Ishikawa (cell line): Measurements from ENCODE around the gene SPON1.

ENCODE experiments used
- CEBPB ChIP-seq: IDR thresholded peaks from 2 replicates; pipeline ENCODE4 v1.6.1; 2012
- CREB1 ChIP-seq: IDR thresholded peaks from 2 replicates; pipeline ENCODE4 v1.6.1; 2012; ENCODE audit warnings: low read depth
- EGR1 ChIP-seq: IDR thresholded peaks from 2 replicates; pipeline ENCODE4 v1.6.1; 2012
- EP300 ChIP-seq: IDR thresholded peaks from 2 replicates; pipeline ENCODE4 v1.6.1; 2012; ENCODE audit warnings: borderline replicate concordance
- FOXM1 ChIP-seq: IDR thresholded peaks from 2 replicates; pipeline ENCODE4 v1.6.1; 2012; ENCODE audit warnings: low read depth, borderline replicate concordance
- NFIC ChIP-seq: IDR thresholded peaks from 2 replicates; pipeline ENCODE4 v1.6.1; 2012
- RAD21 ChIP-seq: IDR thresholded peaks from 2 replicates; pipeline ENCODE4 v1.6.1; 2012; ENCODE audit warnings: low read depth
- TAF1 ChIP-seq: IDR thresholded peaks from 2 replicates; pipeline ENCODE4 v1.6.1; 2012; ENCODE audit warnings: low read depth, mild to moderate bottlenecking
- TCF12 ChIP-seq: IDR thresholded peaks from 2 replicates; pipeline ENCODE4 v1.6.1; 2012; ENCODE audit warnings: low read depth
- TEAD4 ChIP-seq: IDR thresholded peaks from 2 replicates; pipeline ENCODE4 v1.6.1; 2012
- YY1 ChIP-seq: IDR thresholded peaks from 2 replicates; pipeline ENCODE4 v1.6.1; 2012; ENCODE audit warnings: low read depth
- ZBTB7A ChIP-seq: IDR thresholded peaks from 2 replicates; pipeline ENCODE4 v1.6.1; 2012; ENCODE audit warnings: low read depth
- TF ChIP-seq, protein P1 (sequence below): IDR thresholded peaks from 2 replicates; pipeline ENCODE4 v1.6.1; 2012
- TF ChIP-seq, protein P2 (sequence below): IDR thresholded peaks from 2 replicates; pipeline ENCODE4 v1.6.1; 2012
- TF ChIP-seq, protein P3 (sequence below): IDR thresholded peaks from 2 replicates; pipeline ENCODE4 v1.6.1; 2012; ENCODE audit warnings: low read depth, mild to moderate bottlenecking

SPON1 gene

DNA sequence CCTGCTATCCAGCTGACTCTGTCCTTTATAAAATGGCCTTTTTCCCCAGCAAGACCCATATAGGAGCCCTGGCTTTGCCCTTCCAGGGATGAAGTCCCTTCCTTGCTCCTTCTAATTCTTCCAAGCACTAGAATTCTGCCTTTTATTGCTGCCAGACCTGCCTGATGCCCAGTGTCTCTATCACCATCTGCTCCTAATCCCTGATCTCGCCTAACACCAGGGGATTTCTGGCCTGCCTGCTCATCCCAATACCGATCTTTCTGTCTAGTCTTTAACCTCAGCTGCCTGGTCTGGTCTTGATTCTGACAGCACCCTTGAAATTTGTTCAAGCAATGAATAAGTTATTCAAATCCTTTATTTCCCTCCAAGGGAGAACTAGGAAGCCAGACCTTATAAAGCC, 150.2 kb downstream of the SPON1 start:
- TF ChIP-seq YY1 = no peak
- TF ChIP-seq RAD21 = no peak
- TF ChIP-seq, protein P1, sequence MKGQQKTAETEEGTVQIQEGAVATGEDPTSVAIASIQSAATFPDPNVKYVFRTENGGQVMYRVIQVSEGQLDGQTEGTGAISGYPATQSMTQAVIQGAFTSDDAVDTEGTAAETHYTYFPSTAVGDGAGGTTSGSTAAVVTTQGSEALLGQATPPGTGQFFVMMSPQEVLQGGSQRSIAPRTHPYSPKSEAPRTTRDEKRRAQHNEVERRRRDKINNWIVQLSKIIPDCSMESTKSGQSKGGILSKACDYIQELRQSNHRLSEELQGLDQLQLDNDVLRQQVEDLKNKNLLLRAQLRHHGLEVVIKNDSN = no peak
- TF ChIP-seq NFIC = no peak
- no peak for TF ChIP-seq ZBTB7A
- no peak for TF ChIP-seq EGR1
- TF ChIP-seq TEAD4 = no peak
- TF ChIP-seq, protein P2, sequence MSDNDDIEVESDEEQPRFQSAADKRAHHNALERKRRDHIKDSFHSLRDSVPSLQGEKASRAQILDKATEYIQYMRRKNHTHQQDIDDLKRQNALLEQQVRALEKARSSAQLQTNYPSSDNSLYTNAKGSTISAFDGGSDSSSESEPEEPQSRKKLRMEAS = no peak
- no peak for TF ChIP-seq CEBPB
- no peak for TF ChIP-seq FOXM1
- TF ChIP-seq, protein P3, sequence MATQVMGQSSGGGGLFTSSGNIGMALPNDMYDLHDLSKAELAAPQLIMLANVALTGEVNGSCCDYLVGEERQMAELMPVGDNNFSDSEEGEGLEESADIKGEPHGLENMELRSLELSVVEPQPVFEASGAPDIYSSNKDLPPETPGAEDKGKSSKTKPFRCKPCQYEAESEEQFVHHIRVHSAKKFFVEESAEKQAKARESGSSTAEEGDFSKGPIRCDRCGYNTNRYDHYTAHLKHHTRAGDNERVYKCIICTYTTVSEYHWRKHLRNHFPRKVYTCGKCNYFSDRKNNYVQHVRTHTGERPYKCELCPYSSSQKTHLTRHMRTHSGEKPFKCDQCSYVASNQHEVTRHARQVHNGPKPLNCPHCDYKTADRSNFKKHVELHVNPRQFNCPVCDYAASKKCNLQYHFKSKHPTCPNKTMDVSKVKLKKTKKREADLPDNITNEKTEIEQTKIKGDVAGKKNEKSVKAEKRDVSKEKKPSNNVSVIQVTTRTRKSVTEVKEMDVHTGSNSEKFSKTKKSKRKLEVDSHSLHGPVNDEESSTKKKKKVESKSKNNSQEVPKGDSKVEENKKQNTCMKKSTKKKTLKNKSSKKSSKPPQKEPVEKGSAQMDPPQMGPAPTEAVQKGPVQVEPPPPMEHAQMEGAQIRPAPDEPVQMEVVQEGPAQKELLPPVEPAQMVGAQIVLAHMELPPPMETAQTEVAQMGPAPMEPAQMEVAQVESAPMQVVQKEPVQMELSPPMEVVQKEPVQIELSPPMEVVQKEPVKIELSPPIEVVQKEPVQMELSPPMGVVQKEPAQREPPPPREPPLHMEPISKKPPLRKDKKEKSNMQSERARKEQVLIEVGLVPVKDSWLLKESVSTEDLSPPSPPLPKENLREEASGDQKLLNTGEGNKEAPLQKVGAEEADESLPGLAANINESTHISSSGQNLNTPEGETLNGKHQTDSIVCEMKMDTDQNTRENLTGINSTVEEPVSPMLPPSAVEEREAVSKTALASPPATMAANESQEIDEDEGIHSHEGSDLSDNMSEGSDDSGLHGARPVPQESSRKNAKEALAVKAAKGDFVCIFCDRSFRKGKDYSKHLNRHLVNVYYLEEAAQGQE = no peak
- no peak for TF ChIP-seq CREB1
- no peak for TF ChIP-seq TAF1
- TF ChIP-seq TCF12 = no peak
- no peak for TF ChIP-seq EP300

DNA sequence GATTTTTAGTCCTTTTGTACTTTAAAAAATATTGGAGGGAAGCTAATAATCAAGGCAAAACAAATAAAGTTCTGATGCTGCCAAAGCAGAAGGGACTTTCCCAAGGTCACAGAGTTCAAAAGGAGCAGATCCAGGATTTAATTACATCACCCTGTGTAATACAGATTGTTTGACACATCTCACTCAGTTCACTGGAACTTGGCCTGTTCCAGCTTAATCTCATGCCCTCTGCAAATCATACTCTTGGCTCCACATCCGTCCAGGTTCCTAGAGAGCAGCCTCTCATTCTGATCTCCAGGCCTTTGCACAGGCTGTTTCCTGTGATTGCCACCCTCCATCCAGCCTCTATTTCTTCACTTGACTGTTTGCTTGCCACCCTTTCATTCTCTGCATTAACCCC, 151.7 kb downstream of the SPON1 start:
- TF ChIP-seq YY1 = no peak
- TF ChIP-seq, protein P2 = no peak
- TF ChIP-seq, protein P1 = no peak
- no peak for TF ChIP-seq TCF12
- TF ChIP-seq EGR1 = no peak
- TF ChIP-seq EP300 = no peak
- TF ChIP-seq NFIC = no peak
- TF ChIP-seq CREB1 = no peak
- no peak for TF ChIP-seq FOXM1
- TF ChIP-seq TEAD4 = no peak
- TF ChIP-seq TAF1 = no peak
- TF ChIP-seq ZBTB7A = no peak
- no peak for TF ChIP-seq RAD21
- no peak for TF ChIP-seq CEBPB
- TF ChIP-seq, protein P3 = no peak

DNA sequence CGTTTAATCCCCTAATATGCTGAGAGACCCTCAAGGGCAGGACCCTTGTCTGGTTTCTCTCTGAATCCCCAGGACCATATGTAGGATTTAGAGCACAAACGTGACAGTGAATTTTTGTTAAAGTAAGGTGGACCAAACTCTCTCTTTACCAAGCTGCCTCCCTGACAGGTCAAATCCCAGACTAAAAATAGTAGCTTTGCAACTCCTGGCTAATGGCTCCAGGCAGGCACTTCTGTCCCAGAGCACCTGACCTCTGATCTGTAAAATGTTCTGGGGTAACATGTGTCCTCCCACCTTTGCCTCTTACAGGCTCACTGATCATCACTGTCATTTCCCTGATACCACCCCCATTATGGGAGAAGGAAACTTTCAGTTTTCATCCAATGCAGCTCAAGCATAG, 152.3 kb downstream of the SPON1 start:
- TF ChIP-seq RAD21 = no peak
- no peak for TF ChIP-seq ZBTB7A
- TF ChIP-seq YY1 = no peak
- TF ChIP-seq NFIC = no peak
- TF ChIP-seq, protein P2 = no peak
- no peak for TF ChIP-seq FOXM1
- TF ChIP-seq TAF1 = no peak
- TF ChIP-seq EGR1 = no peak
- no peak for TF ChIP-seq CEBPB
- no peak for TF ChIP-seq TEAD4
- no peak for TF ChIP-seq TCF12
- no peak for TF ChIP-seq EP300
- TF ChIP-seq, protein P1 = no peak
- no peak for TF ChIP-seq CREB1
- TF ChIP-seq, protein P3 = no peak

DNA sequence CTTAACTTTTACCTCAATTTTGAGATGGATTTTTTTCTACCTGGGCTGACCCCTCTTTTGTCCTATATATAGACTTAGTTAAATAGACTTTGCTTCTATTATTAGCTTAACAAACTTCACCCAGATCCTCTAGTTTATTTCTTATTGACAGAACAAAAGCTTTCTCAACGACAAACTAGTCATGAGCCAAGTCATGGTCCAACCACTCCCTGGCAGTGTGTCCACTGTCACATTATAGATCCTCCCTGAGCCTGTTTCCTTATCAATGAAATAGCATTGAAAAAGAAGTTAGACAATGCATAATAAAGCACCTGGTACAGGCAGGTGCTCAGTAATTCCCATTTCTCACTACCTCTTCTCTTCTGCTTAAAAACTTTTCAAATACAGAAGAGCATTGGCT, 155.1 kb downstream of the SPON1 start:
- TF ChIP-seq CREB1 (no peak), YY1 (no peak), ZBTB7A (no peak), EP300 (no peak), EGR1 (no peak), TEAD4 (no peak), RAD21 (no peak), TAF1 (no peak), CEBPB (no peak), FOXM1 (no peak), TCF12 (no peak), NFIC (no peak)
- TF ChIP-seq, protein P1 = no peak
- TF ChIP-seq, protein P2 = no peak
- TF ChIP-seq, protein P3 = no peak
